ENCODE measurements around the gene UBASH3A. TPM values are rescaled to one million over a fixed set of nuclear protein-coding genes. Genes with fewer than 3 reads are reported as not detected.

The UBASH3A gene
- polyA plus RNA-seq, 1 donor (not counting 4 experiments of a cell fraction or from before 2014, with no cell fraction given) = not detected

DNA sequence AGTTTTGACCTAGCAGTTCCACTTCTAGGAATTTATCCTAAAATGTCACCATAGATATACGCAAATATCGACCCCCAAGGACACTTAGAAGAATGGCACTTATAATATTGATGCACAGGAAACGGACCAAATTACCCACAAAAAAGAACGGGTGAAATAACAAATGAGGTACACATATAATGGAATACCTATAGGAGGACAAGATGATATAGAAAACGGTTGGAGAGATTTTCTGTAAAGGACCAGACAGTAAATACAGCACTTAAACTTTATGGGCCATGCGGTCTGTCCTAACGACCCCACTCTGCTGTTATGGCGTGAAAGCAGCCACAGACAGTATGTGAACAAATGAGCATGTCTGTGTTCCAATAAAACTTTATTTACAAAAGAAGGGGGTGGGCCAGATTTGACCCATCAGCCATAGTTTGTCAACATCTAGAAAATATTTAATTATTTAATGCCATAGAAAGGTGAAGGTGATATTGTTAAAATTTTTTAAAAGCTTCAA, 10.2 kb upstream of the UBASH3A start:
- no peaks in the 10 kb centered on the region for H3K79me2 ChIP-seq (ENCODE audit: control insufficient read depth, insufficient read depth, low read length)
- H3K27ac ChIP-seq (ENCODE audit: control insufficient read depth, insufficient read depth, low read length) = no peak overlapping the region
- no peaks in the 10 kb centered on the region for H3K36me3 ChIP-seq (ENCODE audit: control insufficient read depth in 2 of 2, extremely low read depth in 1 of 2, insufficient read depth in 2 of 2, low read length in 2 of 2)
- dilution Hi-C loops (cut with MboI; ENCODE audit: extremely low pct_ligation_motif_present, low sequenced_read_pairs) = no loop called here
- peaks cover 6% of the 10 kb centered on the region for H3K4me1 ChIP-seq (ENCODE audit: control insufficient read depth, extremely low read depth, insufficient read depth, low read length)
- DNase-seq (ENCODE audit: low read depth, low spot score) (no peak), FAIRE-seq (no peak)
- H2AFZ ChIP-seq (ENCODE audit: control insufficient read depth, low read length) = no peak overlapping the region
- no peaks in the 10 kb centered on the region for H3K9me3 ChIP-seq (ENCODE audit: control insufficient read depth, low read depth, low read length)
- no peaks in the 10 kb centered on the region for H3K9me1 ChIP-seq (ENCODE audit: control insufficient read depth, extremely low read depth, insufficient read depth, low read length)
- TF ChIP-seq CTCF (optimal IDR thresholded peaks at IDR 0.05 in 1 of 3, IDR thresholded peaks at IDR 0.05 in 1 of 3, conservative IDR thresholded peaks at IDR 0.05 in 1 of 3; ENCODE audit: extremely low read depth in 1 of 3, insufficient read depth in 2 of 3, low read length in 3 of 3) (no peak), EZH2 (IDR thresholded peaks at IDR 0.05; ENCODE audit: low read length) (no peak)
- no peak overlapping the region for H3K9ac ChIP-seq (ENCODE audit: control insufficient read depth, extremely low read depth, insufficient read depth, low read length)
- peaks cover 11% of the 10 kb centered on the region for H3K27me3 ChIP-seq (ENCODE audit: control insufficient read depth, extremely low read depth, insufficient read depth, low read length)
- H3K4me3 ChIP-seq (ENCODE audit: control insufficient read depth in 2 of 3, extremely low read depth in 1 of 3, insufficient read depth in 2 of 3, low read depth in 1 of 3, low read length in 3 of 3) = no peak overlapping the region
- no peak overlapping the region for H3K4me2 ChIP-seq (ENCODE audit: control insufficient read depth, extremely low read depth, insufficient read depth, low read depth, low read length)
- H4K20me1 ChIP-seq (ENCODE audit: control insufficient read depth, extremely low read depth, insufficient read depth, low read length) = no peaks in the 10 kb centered on the region

DNA sequence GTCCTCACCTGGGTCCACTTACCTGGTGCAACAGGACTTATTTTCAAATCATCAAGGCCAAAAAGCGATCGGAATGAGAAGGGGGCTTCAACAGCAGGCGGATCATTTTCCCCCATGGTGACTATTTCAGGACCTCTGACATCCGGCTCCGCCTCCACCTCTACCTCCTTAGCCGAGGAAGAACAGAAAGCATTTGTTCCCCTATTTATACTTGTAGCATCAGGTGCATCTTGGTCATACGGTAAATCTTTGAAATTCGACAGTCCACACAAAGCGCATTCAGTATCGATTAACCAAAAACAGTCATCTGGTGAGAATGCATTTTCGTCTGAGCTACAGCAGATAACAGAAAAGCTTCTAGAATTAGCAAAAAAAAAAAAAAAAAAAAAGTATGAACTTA, 8.4 kb upstream of the UBASH3A start:
- no peaks in the 10 kb centered on the region for H4K20me1 ChIP-seq (ENCODE audit: control insufficient read depth, extremely low read depth, insufficient read depth, low read length)
- no peak overlapping the region for H2AFZ ChIP-seq (ENCODE audit: control insufficient read depth, low read length)
- H3K27ac ChIP-seq (ENCODE audit: control insufficient read depth, insufficient read depth, low read length) = no peak overlapping the region
- peaks cover 11% of the 10 kb centered on the region for H3K27me3 ChIP-seq (ENCODE audit: control insufficient read depth, extremely low read depth, insufficient read depth, low read length)
- dilution Hi-C loops (cut with MboI; ENCODE audit: extremely low pct_ligation_motif_present, low sequenced_read_pairs) = no loop called here
- DNase-seq (ENCODE audit: low read depth, low spot score) (no peak), FAIRE-seq (no peak)
- H3K4me2 ChIP-seq (ENCODE audit: control insufficient read depth, extremely low read depth, insufficient read depth, low read depth, low read length) = no peak overlapping the region
- no peak for TF ChIP-seq CTCF (optimal IDR thresholded peaks at IDR 0.05 in 1 of 3, IDR thresholded peaks at IDR 0.05 in 1 of 3, conservative IDR thresholded peaks at IDR 0.05 in 1 of 3; ENCODE audit: extremely low read depth in 1 of 3, insufficient read depth in 2 of 3, low read length in 3 of 3)
- no peak for TF ChIP-seq EZH2 (IDR thresholded peaks at IDR 0.05; ENCODE audit: low read length)
- no peaks in the 10 kb centered on the region for H3K36me3 ChIP-seq (ENCODE audit: control insufficient read depth in 2 of 2, extremely low read depth in 1 of 2, insufficient read depth in 2 of 2, low read length in 2 of 2)
- H3K4me3 ChIP-seq (ENCODE audit: control insufficient read depth in 2 of 3, extremely low read depth in 1 of 3, insufficient read depth in 2 of 3, low read depth in 1 of 3, low read length in 3 of 3) = no peak overlapping the region
- no peaks in the 10 kb centered on the region for H3K79me2 ChIP-seq (ENCODE audit: control insufficient read depth, insufficient read depth, low read length)
- no peaks in the 10 kb centered on the region for H3K9me3 ChIP-seq (ENCODE audit: control insufficient read depth, low read depth, low read length)
- no peaks in the 10 kb centered on the region for H3K9me1 ChIP-seq (ENCODE audit: control insufficient read depth, extremely low read depth, insufficient read depth, low read length)
- H3K9ac ChIP-seq (ENCODE audit: control insufficient read depth, extremely low read depth, insufficient read depth, low read length) = no peak overlapping the region
- H3K4me1 ChIP-seq (ENCODE audit: control insufficient read depth, extremely low read depth, insufficient read depth, low read length) = peaks cover 6% of the 10 kb centered on the region
